Ishikawa (cell line): ENCODE results near the gene MACF1.

Experiments used
- CEBPB ChIP-seq: IDR thresholded peaks from 2 replicates; pipeline ENCODE4 v1.6.1; 2012
- CREB1 ChIP-seq: IDR thresholded peaks from 2 replicates; pipeline ENCODE4 v1.6.1; 2012; ENCODE audit warnings: low read depth
- EGR1 ChIP-seq: IDR thresholded peaks from 2 replicates; pipeline ENCODE4 v1.6.1; 2012
- EP300 ChIP-seq: IDR thresholded peaks from 2 replicates; pipeline ENCODE4 v1.6.1; 2012; ENCODE audit warnings: borderline replicate concordance
- FOXM1 ChIP-seq: IDR thresholded peaks from 2 replicates; pipeline ENCODE4 v1.6.1; 2012; ENCODE audit warnings: low read depth, borderline replicate concordance
- MAX ChIP-seq: IDR thresholded peaks from 2 replicates; pipeline ENCODE4 v1.6.1; 2012
- NFIC ChIP-seq: IDR thresholded peaks from 2 replicates; pipeline ENCODE4 v1.6.1; 2012
- RAD21 ChIP-seq: IDR thresholded peaks from 2 replicates; pipeline ENCODE4 v1.6.1; 2012; ENCODE audit warnings: low read depth
- REST ChIP-seq: IDR thresholded peaks from 2 replicates; pipeline ENCODE4 v1.6.1; 2012; ENCODE audit warnings: low read depth, mild to moderate bottlenecking
- TAF1 ChIP-seq: IDR thresholded peaks from 2 replicates; pipeline ENCODE4 v1.6.1; 2012; ENCODE audit warnings: low read depth, mild to moderate bottlenecking
- TCF12 ChIP-seq: IDR thresholded peaks from 2 replicates; pipeline ENCODE4 v1.6.1; 2012; ENCODE audit warnings: low read depth
- TEAD4 ChIP-seq: IDR thresholded peaks from 2 replicates; pipeline ENCODE4 v1.6.1; 2012
- USF1 ChIP-seq: IDR thresholded peaks from 2 replicates; pipeline ENCODE4 v1.6.1; 2012
- YY1 ChIP-seq: IDR thresholded peaks from 2 replicates; pipeline ENCODE4 v1.6.1; 2012; ENCODE audit warnings: low read depth
- ZBTB7A ChIP-seq: IDR thresholded peaks from 2 replicates; pipeline ENCODE4 v1.6.1; 2012; ENCODE audit warnings: low read depth

MACF1 gene

GRCh38 chr1:39346872-39347271 is 142.4 kb downstream of the MACF1 start:
- no peak for TF ChIP-seq USF1
- no peak for TF ChIP-seq TCF12
- no peak for TF ChIP-seq TEAD4
- TF ChIP-seq RAD21: no peak
- no peak for TF ChIP-seq MAX
- TF ChIP-seq EP300: no peak
- TF ChIP-seq TAF1: no peak
- TF ChIP-seq FOXM1: no peak
- no peak for TF ChIP-seq REST
- no peak for TF ChIP-seq YY1
- no peak for TF ChIP-seq CREB1
- TF ChIP-seq NFIC: no peak
- TF ChIP-seq CEBPB: no peak
- no peak for TF ChIP-seq EGR1
- no peak for TF ChIP-seq ZBTB7A

GRCh38 chr1:39348278-39348677 is 143.8 kb downstream of the MACF1 start:
- TF ChIP-seq EP300: no peak
- TF ChIP-seq USF1: no peak
- TF ChIP-seq CEBPB: no peak
- TF ChIP-seq REST: no peak
- TF ChIP-seq RAD21: no peak
- TF ChIP-seq ZBTB7A: no peak
- no peak for TF ChIP-seq NFIC
- no peak for TF ChIP-seq TCF12
- TF ChIP-seq EGR1: no peak
- TF ChIP-seq TEAD4: no peak
- TF ChIP-seq YY1: no peak
- TF ChIP-seq FOXM1: no peak
- TF ChIP-seq TAF1: no peak
- no peak for TF ChIP-seq MAX
- TF ChIP-seq CREB1: no peak

GRCh38 chr1:39352881-39353280 is 148.4 kb downstream of the MACF1 start:
- no peak for TF ChIP-seq TAF1
- no peak for TF ChIP-seq TEAD4
- TF ChIP-seq CEBPB: no peak
- TF ChIP-seq REST: no peak
- no peak for TF ChIP-seq TCF12
- TF ChIP-seq RAD21: no peak
- TF ChIP-seq FOXM1: no peak
- TF ChIP-seq USF1: no peak
- TF ChIP-seq YY1: no peak
- TF ChIP-seq NFIC: no peak
- TF ChIP-seq CREB1: no peak
- no peak for TF ChIP-seq EP300
- no peak for TF ChIP-seq ZBTB7A
- no peak for TF ChIP-seq MAX
- no peak for TF ChIP-seq EGR1
